T-helper 2 cell treated with Interferon-gamma antibody and Interleukin-4, amounts not matched to agents 100 ng/mL and 5 ng/mL, for 36 hours (primary cell): ENCODE data around the gene ACER2. TPM values are rescaled to one million over a fixed set of nuclear protein-coding genes. Genes with fewer than 3 reads are reported as not detected.

Source experiments
- intact Hi-C: fragments of 100-400 bp; cut with micrococcal nuclease; formaldehyde crosslinking; loops from one replicate; pipeline ENCODE4 v1.15.1; 2023
- total RNA-seq: library from RNA; stranded (reverse); gene quantifications from 2 replicates; pipeline ENCODE4 v1.2.3, GENCODE V29; 2022

The ACER2 gene
- total RNA-seq, 1 donor from 2014 or later = 2.5 TPM

DNA sequence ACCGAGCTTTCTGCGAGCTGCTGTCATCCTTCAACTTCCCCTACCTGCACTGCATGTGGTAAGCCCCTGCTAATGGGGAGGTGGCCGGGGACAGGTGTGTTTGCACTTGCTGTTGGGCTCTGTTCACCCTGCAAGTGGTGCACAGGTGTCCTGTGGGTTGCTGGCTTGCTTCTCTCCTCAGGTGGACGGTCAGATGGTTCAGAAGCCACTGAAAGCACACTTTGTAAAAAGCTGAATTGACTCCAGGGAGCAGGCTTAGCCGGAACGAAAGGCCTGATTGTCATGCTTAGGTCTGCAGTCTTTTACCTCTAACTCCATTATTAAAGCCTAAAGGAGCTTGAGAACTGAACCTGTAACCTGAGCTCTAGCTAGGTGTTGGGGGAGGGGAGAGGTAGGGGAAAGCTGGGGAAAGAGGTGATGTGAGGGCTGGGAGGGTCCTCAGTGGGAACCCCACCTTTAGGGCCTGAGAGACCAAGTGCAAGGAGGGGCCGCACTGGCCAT is 37.6 kb downstream of the ACER2 start:
- intact Hi-C loops = no loop called here

DNA sequence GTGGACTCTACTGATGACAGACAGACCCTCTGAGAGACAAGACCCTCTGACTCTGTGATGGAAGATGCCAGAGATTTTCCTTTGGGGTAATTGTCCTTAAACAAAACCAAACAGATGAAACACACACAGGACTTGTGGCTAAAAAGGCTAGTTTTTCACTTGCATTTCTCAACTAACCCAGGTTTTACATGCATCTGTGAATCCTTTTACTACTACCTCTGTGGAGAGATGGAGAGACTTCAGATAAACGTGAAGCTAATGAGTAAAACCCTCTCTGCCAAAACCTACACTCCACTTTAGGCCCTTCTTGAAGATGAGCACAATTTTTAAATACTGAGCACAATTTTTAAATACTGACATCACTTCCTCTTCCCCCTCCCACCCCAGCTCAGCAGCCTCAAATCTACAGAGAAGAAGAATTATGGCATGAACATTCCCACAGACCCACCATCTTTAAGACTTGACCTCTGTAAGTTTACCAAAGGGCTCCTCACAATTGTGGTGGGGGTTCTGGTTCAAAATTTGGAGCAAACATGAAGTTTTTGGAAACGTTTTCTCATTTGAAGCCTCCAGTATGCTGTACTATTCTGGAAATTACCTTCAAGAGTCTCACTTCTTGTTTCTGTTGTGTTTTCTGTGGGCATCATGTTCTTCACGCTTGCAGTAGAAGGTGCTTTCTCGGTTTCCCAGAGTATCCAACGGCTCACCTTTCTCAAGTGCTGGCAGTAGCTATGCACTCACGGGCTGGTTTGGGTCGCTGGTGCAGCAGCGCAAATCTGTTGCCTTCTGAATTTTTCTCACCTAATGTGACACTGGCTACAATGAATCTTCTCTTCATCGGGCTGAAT is 42.7 kb downstream of the ACER2 start:
- intact Hi-C loops = no loop called here

DNA sequence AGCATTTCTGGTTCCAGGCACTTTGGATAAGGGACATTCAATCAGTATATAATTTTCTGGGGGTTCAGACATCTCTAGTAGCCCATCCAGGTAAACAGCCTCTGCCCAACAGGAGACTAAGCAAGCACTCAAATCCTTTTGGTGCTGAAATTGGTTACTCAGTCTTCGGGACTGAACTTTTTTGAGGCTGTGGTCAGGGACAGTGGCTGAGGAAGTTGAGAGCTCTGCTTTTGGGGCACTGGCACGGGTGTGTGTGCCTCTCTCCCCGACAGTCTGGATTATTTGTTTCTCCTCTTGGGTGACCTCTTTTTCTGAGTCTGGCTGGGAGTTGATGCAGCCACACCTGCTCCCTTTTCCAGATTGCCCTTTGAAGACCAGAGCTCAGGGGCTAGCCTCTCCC is 47.6 kb downstream of the ACER2 start:
- intact Hi-C loops = loop anchor here (2.0 to 5.0 kb wide), 5 partner anchors 48 to 409 kb away; partner anchors contain the start of genes ACER2, HAUS6 and RRAGA

DNA sequence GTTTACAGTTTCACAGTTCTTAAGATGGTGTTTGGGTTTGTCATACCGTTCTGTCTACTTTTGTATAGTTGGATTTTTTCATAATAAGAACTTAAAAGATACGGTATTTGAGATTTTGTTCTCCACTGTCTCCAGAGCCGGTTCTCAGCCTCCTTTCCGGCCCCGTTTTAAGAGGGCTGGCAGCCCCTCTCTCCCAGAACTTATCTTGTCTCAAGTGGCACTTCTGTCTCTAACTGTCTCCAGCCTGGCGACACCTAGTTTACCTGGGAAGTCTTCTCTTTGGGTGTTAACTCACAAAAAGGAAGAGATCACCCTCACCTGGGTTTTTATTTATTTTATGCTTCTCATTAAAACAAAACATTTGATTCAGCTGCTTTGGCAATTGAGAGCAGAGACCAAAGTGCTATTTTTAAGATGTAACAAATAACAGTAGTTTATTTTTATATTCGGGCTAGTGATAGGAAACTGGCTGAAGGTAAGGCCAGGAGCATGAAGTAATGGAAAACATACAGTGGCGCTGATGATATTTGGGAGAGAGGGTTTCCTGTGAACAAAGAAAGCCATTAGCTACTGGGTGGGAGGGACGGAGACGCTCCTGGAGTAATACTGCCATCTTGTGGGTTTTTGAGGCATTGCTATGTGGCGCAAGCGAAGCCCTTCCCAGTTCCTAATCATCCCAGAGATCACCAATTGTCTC is 48.3 kb downstream of the ACER2 start:
- intact Hi-C loops = loop anchor here (1.0 to 5.0 kb wide), 8 partner anchors 48 to 410 kb away; partner anchors contain the start of genes ACER2, DENND4C, HAUS6 and RPS6

DNA sequence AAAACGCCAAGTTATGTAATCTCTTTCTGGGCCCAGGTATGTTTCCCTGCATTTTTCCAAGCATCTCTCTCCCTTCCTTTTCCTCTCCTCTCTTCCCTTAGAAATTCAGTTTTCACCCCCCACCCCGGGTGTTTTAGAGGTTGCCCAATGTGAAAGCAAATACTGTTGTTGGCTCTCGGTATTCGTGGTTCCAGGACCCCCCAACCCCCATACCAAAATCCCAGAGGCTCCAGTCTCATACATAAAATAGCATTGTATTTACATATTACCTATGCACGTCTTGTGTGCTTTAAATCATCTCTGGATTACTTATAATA is 48.8 kb downstream of the ACER2 start:
- intact Hi-C loops = loop anchor here (1.0 to 5.0 kb wide), 8 partner anchors 49 to 410 kb away; partner anchors contain the start of genes ACER2, DENND4C, HAUS6 and RPS6

DNA sequence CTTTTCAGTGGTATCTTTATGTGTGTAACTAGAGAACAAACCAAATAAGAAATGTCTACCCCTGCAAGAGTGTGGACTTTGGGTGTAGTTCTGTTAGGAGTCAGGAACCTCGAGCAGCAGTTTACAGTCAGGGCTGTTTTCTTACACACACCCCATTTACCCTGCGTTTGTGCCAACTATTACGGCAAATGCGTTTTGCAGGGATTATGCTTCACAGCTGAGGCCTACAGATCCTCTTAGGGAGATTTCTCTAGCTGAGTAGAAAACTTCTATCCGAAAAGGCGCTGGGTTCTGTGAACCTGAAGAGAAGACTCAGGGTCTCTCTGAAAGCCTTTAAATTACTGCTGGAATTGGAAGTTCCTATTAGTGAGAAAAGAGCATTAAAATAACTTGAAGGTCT is 51.4 kb downstream of the ACER2 start:
- intact Hi-C loops = loop anchor here (10.0 kb wide), 1 partner anchor 1165 kb away; the partner anchor contains the start of gene MLLT3

DNA sequence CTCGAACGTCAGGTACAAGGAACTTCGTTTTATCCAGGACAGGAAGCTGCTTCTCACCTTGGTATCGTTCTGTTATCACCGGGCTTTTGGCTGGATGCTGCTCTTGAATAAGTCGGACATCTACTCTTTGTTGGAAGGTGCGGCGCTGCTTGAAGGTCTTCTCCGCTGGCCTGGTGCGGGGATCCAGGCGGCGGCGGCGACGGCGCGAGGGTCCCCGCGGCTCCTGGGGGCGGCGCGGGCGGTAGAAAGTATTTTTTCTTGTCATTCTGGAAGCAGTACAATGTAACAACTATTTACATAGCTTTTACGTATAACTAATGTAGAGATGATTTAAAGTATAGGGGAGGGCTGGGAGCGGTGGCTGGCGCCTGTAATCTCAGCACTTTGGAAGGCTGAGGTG is 52.3 kb downstream of the ACER2 start:
- intact Hi-C loops = loop anchor here (10.0 kb wide), 1 partner anchor 1164 kb away; the partner anchor contains the start of gene MLLT3

DNA sequence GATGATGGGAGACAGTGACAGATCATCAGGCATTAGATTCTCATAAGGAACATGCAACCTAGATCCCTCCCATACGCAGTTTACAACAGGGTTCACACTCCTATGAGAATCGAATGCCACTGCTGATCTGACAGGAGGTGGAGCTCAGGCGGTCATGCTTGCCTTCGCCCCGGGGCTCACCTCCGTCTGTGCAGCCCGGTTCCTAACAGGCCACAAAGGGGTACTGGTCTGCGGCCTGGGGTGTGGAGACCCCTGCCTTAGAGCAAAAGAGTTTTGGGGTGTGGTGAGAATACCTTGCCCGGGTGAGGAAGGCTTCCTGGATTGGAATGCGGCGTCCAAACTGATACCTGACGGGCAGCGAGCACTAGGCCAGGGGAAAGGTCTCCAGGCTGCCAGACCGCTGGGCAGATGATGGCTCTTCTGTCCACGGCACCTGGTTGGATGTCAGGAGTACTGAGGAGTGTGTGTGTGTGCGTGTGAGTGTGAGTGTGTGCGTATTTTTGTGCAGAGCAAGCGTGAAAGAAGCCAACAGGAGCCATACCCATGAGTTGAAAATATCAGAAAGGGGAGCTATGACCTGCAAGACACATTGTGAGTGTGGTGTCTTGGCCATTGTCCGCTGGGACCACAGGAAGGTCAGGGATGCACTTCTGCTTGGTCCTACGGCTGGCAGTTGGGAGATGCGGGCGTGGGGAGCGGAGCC is 55.4 kb downstream of the ACER2 start:
- intact Hi-C loops = loop anchor here (10.0 kb wide), 1 partner anchor 1161 kb away; the partner anchor contains the start of gene MLLT3

DNA sequence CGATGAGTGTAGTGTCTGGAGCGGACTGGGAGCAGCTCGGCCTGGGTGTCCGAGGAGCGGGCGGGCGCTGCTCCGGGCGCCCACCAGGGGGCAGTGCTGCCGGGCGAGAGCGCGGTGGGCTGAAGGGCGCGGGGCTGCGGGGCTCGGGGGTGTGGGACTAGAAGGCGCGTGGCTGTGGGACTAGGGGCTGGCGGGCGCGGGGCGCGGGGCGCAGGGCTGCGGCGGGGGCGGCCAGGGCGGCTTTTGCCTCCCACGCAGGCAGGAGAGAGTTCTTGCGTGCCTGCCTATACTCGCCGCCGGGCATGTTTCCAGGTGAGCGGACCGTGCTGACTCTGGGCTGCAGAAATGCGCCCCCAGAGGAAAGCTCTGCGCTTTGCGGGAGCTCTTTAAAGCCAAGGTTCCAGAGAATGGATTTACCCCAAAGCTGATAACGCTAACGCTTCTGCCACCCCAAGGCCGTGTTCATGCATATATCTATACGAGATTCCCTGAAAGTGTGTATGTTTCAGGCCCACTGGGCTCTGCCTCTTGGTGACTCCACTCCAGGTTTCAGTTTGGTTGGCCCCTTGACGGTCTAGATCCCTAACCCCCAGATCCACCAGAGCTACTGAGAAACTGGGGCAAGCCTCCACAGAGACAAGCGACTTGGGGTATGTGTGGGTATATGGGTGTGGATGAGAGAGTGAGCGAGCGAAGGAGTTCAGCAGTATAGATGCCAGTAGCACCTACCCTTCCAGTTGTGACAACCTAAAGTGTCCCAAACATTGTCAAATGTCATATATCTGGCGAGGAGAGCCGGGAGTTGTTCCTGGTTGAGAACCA is 56.2 kb downstream of the ACER2 start:
- intact Hi-C loops = loop anchor here (10.0 kb wide), 1 partner anchor 1160 kb away; the partner anchor contains the start of gene MLLT3

DNA sequence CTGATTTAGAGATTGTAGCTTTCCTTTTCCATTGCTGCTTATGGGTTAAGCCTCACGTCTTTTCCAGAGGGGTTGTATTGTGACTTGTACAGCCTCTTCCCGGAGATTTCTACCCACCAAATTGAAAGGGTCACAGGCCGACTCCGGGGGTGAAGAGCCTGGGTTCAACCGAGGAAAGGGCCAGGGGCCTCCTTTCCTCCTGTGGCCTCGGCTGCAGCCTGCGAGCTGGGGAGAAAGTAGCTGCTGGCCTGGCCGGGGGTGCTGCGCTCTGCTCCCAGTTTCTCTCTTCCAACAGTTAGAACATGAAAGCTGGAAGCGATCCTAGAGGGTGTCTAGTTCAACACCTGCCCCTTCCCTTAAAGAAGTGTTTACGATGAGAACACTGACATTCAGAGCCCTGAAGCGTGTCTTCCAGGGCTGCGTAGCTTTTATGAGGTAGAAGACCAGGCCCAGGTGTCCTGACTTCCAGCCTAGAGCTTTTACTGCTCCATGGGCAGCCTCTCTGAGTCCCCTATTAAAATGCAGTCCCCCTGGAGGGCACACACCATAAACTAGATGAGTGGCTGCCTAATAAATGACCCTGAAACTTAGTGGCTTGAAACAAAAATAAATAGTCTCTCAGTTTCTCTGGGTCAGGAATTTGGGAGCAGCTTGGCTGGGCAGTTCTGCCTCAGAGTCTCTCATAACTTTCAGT is 56.9 kb downstream of the ACER2 start:
- intact Hi-C loops = loop anchor here (10.0 kb wide), 1 partner anchor 1159 kb away; the partner anchor contains the start of gene MLLT3

DNA sequence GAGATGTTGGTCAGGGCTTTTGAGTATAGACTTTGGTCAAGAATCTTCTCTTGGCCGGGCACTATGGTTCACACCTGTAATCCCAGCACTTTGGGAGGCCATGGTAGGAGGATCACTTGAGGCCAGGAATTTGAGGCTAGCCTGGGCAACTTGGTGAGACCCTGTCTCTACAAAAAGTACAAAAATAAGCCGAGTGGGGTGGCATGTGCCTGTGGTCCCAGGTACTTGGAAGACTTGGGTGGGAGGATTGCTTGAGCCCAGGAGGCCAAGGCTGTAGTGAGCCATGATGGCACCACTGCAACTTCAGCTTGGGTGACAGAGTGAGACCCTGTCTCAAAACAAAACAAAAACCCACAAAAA is 57.5 kb downstream of the ACER2 start:
- intact Hi-C loops = loop anchor here (10.0 kb wide), 1 partner anchor 1159 kb away; the partner anchor contains the start of gene MLLT3

DNA sequence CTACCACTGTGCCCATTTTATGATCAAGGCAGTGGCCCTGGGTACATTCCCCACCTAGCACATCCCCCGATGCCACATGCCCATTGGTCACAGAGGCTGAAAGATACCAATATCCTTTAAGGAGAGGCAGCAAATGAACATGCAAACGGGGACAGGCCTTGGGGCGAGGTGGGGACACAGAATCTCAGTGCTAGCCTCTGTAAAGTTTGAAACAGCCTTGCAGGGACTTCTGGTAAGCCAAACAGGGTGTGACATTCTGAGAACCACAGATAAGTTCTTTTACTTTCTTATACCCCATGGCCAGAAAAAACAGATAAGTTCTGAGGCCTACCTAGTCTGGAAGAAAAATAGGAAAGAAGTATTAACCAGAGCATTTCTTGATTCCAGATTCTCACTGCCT is 60.5 kb downstream of the ACER2 start:
- intact Hi-C loops = loop anchor here (10.0 kb wide), 1 partner anchor 1156 kb away; the partner anchor contains the start of gene MLLT3

DNA sequence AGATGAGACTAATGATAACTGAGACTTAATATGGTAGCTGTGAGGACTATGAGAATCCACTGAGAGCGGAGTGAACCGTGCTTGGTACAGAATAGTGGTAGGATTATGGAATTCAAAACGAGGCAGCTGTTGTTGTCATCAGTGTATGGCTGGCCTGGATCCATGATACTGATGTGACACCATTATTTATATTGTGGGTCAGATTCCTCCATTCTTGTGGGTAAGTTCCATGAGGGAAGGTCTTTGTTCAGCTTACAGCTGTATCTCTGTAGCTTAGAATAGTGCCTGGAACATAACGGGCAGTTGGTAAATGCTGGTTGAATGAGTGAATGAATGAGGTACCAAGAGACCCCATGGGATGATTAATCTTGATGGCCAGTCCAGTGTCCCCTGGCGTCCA is 61.8 kb downstream of the ACER2 start:
- intact Hi-C loops = no loop called here

DNA sequence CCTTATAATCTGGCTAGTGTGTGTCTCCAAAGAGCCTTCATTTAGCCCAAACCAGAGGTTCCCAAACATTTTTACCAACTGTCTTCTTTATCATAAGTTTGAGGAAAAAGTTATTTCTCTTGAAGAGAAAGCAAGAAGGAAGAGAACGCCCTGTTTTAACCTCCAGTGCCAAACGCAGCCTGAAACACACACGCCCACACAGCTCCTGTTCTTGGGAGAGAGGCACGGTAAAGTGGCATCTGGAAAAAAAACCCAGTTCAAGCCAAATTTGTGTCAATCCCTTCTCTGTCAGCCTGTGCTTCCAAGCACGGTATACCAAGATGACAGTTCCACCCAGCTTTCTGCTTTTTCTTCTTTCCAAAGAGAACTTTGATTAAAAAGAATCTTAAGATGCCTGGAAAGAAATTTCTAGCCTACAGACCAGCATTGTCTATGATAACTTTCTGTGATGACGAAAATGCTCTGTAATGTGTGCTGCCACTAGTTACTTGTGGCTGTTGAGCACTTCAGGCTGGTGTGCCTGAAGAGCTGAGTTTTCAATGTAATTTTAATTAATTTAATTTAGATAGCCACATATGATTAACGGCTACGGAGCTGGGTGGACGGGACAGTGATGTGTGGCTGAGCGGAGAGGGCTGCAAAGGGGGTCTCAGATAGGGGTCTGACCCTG is 62.3 kb downstream of the ACER2 start:
- intact Hi-C loops = no loop called here

DNA sequence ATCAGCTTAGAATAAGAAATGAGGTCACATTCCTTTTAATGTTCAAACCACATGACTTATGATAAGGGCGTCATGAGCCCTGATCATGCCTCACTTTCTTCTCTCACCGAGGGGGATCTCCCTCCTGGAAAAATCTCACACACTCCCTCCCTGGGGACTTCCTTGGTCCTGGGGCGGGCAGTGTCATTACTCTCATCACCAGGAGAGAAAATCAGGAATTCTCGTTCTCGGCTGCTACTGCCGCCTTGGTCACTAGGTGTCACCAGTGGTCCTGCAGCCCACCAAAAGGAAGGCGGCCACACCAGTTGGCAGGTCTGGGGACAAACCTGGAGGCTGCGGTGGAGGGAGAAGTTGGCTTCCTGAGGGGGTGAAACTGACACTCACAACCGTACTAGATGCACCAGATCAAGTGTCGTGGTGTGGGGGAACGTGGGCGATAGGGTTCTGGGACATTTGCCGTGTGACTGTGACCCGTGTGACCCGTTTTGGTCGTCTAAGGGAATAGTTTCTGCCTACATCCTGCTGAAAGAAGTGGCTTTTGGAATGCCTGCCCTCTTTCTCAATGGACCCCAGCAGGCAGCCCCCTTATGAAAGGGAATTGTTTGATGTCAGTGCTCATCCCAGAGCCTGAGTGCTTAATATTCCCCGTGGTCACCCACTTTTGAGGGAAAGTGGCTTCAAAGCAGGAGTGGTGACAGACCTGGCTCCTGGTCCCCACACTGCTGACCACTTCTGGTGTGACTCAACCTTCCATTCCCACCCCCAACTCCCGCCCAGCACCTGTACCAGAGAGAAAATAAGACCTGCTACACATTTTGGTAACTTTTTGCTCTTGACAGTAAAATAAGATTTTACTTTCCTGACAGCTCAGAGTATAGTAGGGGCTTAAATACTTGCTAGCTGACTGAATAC is 63.2 kb downstream of the ACER2 start:
- intact Hi-C loops = no loop called here

DNA sequence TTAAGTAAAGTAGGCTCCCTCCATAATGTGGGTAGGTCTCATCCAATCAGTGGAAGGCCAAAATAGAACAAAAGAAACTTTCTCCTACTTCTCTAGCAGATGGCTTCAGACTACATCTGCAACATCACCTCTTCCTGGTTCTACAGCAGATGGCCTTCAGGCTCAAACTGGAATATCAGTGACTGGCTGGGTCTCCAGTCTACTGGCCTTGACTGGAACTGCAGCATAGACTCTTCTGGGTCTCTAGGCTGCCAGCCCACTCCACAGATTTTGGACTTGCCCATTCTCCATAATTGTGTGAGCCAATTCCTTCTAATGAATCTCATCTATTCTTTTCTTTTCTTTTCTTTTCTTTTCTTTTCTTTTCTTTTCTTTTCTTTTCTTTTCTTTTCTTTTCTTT is 64.8 kb downstream of the ACER2 start:
- intact Hi-C loops = no loop called here

DNA sequence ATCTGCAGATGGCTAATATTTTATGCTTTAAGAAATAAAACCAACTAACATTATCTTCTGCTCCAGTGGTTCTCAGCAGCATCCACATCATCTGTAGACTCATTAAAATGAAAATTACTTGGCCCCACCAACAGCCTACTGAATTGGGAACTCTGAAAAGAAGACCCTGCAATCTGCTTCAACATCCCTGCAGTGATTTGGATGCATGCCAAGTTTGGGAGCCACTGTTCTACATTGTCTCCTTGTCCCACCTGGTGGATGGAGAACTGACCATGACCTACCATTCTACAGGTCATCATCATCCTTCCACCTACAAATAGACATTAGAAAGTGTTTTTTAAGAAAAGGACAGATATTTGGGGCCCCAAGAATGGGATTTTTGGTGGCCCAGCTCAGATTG is 71.1 kb downstream of the ACER2 start:
- intact Hi-C loops = no loop called here

DNA sequence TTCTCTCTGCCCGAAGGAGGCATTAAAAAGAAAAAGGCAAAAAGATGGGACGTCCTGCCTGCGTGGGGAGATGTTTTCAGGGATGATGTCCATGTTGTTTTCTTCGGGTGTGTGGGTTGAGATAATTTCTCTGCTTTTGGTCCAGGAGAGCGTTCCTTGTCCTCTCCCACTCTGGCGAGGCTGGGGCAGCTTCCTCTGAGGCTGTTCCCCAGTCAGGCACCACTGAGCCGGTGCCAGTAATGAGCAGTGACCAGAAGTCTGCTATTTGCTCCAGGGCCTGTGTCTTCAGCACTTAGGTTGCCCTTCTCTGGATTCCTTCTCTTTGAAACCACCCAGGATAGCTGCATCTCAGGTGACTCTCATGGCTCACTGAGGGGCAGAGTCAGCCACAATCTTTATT is 71.5 kb downstream of the ACER2 start:
- intact Hi-C loops = no loop called here
